Measurements from ENCODE around the gene LEUTX.

LEUTX gene

DNA sequence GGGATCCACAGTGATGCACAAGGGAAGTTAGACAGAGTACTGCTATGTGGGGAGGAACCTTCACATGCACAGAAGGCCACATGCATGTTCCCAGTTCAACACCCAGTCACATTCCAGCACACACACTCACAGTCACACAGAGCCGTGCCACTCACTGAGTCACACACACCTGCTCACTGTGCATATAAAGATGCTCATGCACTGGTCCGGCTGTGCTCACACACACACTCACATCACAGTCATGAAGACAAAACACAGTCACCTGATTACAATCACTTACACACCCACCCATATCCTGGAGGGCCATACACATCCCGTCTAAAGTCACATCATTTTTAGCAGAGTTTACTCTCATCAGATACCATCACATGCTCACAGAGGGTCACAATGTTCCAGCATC lies 41.3 kb upstream of the LEUTX start:
- no peak overlapping the region for H3K4me3 ChIP-seq (ENCODE audit: low read depth, low read length)
- CTCF ChIA-PET, result no interaction called here
- TF ChIP-seq, protein P1, sequence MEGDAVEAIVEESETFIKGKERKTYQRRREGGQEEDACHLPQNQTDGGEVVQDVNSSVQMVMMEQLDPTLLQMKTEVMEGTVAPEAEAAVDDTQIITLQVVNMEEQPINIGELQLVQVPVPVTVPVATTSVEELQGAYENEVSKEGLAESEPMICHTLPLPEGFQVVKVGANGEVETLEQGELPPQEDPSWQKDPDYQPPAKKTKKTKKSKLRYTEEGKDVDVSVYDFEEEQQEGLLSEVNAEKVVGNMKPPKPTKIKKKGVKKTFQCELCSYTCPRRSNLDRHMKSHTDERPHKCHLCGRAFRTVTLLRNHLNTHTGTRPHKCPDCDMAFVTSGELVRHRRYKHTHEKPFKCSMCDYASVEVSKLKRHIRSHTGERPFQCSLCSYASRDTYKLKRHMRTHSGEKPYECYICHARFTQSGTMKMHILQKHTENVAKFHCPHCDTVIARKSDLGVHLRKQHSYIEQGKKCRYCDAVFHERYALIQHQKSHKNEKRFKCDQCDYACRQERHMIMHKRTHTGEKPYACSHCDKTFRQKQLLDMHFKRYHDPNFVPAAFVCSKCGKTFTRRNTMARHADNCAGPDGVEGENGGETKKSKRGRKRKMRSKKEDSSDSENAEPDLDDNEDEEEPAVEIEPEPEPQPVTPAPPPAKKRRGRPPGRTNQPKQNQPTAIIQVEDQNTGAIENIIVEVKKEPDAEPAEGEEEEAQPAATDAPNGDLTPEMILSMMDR (IDR thresholded peaks at IDR 0.05; ENCODE audit: insufficient read depth, low read length, missing control alignments), result no peak
- POLR2A ChIA-PET, result no interaction called here
- DNase-seq (ENCODE audit: low read depth, low spot score), result no peak

DNA sequence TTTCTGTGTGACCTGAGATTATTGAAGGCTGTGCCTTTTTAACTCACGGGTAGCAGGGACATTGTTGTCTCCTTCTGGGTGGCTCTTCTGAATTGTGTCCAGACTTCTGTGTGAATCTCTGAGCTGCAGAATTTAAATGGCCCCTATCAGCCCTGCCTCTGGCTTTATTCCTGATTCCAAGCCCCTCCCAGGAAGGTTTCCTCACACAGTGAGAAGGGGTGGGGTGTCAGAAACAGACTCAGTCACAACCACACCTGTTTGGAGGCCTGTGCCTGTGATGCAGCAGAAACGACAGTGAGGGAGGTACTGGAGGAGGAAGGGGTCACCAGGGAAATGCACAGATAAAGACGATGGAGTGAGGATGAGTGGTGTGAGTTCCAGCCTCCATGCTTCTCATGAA lies 40.8 kb upstream of the LEUTX start, which contains the start of gene CLC:
Gene CLC, minus strand, starts transcription at position 139 of the 400 bp plus-strand sequence. Its CDS starts 77 bp downstream, at position 62.
- TF ChIP-seq, protein P1 (IDR thresholded peaks at IDR 0.05; ENCODE audit: insufficient read depth, low read length, missing control alignments), result no peak
- ChIA-PET CTCF (no interaction called here), POLR2A (no interaction called here)

DNA sequence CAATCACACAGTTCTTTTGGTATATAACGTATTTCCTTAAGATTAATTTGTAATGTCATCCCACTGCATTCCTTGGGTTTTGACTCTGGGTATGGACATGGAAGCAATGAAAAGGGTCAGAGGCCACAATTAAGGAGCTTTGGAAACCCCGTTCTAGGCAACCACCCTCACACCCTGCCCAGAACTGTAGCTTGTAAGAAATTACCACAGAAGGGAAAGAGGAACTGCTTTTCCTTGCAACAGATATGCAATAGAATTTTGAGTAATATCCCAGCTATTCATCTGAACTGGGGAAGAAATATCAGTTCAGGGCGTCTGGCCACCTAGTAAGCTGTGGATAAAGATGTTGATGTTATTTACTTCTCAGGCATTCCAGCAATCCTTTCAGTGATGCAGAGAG lies 39.8 kb upstream of the LEUTX start:
- POLR2A ChIA-PET, result no interaction called here
- CTCF ChIA-PET, result no interaction called here
- DNase-seq (ENCODE audit: low read depth, low spot score), result no peak
- no peak overlapping the region for H3K4me3 ChIP-seq (ENCODE audit: low read depth, low read length)
- TF ChIP-seq, protein P1 (IDR thresholded peaks at IDR 0.05; ENCODE audit: insufficient read depth, low read length, missing control alignments), result no peak

More for the DNA sequence above, 40.8 kb upstream of the LEUTX start, which contains the start of gene CLC:
- DNase-seq (ENCODE audit: low read depth, low spot score), result no peak
- H3K4me3 ChIP-seq (ENCODE audit: low read depth, low read length), result no peak within 1 kb of the TSS

DNA sequence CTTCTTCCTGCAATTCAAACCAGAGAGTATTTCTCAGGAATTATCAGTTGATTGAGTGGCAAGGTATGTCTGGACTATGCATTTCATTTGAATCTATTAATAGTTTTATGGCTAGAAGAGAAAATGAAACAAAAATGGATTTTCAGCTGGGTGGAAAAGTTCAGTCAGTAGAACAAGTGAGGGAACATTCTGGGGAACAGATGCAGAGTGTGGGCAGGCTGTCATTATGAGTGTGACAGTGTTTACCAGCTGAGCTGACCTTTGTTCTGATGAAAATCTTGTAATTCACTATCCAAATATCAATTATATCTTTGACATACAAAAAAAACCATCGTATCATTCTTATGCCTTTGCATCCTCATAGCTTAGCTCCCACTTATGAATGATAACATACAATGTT lies 38.3 kb upstream of the LEUTX start:
- no peak overlapping the region for H3K4me3 ChIP-seq (ENCODE audit: low read depth, low read length)
- ChIA-PET POLR2A (no interaction called here), CTCF (no interaction called here)
- no peak for DNase-seq (ENCODE audit: low read depth, low spot score)
- TF ChIP-seq, protein P1 (IDR thresholded peaks at IDR 0.05; ENCODE audit: insufficient read depth, low read length, missing control alignments), result no peak

DNA sequence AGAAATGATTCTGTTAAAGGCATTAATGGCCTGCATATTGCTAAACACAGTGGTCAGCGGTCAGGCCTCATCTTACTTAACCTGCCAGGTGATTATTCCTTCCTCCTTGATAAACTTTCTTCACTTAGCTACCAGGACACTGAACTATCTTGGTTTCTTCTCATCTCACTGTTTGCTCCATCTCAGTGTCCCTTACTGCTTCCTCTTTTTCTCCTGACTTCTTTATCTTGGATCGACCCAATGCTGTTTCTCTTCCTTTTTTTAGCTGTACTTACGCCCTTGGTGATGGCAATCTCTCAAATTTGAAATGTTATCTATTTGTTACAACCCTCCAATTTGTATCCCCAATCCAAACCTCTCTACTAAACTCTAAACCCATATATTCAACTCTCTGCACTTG lies 33.0 kb upstream of the LEUTX start:
- ChIA-PET POLR2A (no interaction called here), CTCF (no interaction called here)
- TF ChIP-seq, protein P1 (IDR thresholded peaks at IDR 0.05; ENCODE audit: insufficient read depth, low read length, missing control alignments), result no peak
- H3K4me3 ChIP-seq (ENCODE audit: low read depth, low read length), result no peak overlapping the region
- no peak for DNase-seq (ENCODE audit: low read depth, low spot score)

DNA sequence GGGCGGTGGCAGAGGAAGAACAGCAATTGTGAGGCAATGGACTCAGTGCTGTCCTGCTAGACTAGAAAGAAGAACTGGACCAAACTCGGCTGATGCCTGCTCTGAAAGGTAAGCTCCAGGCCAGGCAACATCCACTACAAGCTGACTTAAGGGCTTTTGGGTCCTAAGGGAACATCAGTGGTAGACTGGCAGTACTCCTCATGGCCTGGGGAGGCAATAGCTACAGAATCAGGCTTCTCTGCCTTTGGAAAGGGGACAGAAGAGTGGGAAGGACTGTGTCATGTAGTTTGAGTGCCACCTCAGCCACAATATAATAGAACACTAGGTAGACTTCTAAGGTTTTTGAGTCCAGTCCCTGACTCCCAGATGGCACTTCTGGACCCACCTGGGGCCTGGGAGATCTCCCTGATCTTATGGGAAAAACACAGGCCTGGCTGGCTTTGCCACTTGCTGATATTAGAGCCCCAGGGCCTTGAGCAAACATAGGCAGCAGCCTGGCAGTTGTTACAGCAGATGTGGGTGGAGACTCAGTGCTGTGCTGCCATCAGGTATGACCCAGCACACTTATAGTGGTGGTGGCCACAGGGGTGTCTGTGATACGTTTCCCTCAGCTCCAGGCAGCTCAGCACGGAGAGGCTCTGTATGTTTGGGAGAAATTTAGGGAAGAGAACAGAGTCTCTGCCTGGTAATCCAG lies 31.7 kb upstream of the LEUTX start:
- no peak for DNase-seq (ENCODE audit: low read depth, low spot score)
- TF ChIP-seq, protein P1 (IDR thresholded peaks at IDR 0.05; ENCODE audit: insufficient read depth, low read length, missing control alignments), result no peak
- ChIA-PET CTCF (interaction anchor here (1.7 kb wide), 1 partner anchor 97 kb away, joined by 8 read pairs; no protein-coding TSS in a partner anchor), POLR2A (no interaction called here)
- no peak overlapping the region for H3K4me3 ChIP-seq (ENCODE audit: low read depth, low read length)

All from AG04449 (cell line).